Measurements from ENCODE around the gene TRPM2.

- TF ChIP-seq CTCF (IDR thresholded peaks at IDR 0.05) (no peak), POLR2A (IDR thresholded peaks at IDR 0.05) (no peak)
Measured at GRCh38 chr21:44463724-44464123, 110.3 kb downstream of the TRPM2 start.

All from Peyer's patch (tissue), 4 donors.